Ureter (tissue), 1 donor: ENCODE data around the gene CHRD. TPM values are rescaled to one million over a fixed set of nuclear protein-coding genes. Genes with fewer than 3 reads are reported as not detected.

Experiments
- DNase-seq: peaks from one replicate; pipeline ENCODE4 v3.0.0-alpha.2; 2020; ENCODE audit warnings: low spot score
- total RNA-seq: library from RNA; stranded (reverse); gene quantifications from one replicate; pipeline ENCODE4 v1.2.4, GENCODE V29; 2023
- donor health status: DM: yes; HTN: yes; CAD: no.

The CHRD gene
- total RNA-seq, 1 donor from 2014 or later, result 16.8 TPM

GRCh38 chr3:184381261-184382224, 1.7 kb downstream of the CHRD start:
- no peak for DNase-seq

GRCh38 chr3:184382326-184383032, 2.6 kb downstream of the CHRD start:
- DNase-seq, result no peak

- no peak for DNase-seq
Measured at GRCh38 chr3:184383033-184383740, 3.3 kb downstream of the CHRD start.

GRCh38 chr3:184384342-184384741, 4.5 kb downstream of the CHRD start:
- no peak for DNase-seq

GRCh38 chr3:184384856-184385422, 5.1 kb downstream of the CHRD start:
- DNase-seq, result no peak

GRCh38 chr3:184386047-184386806, 6.4 kb downstream of the CHRD start:
- no peak for DNase-seq

- DNase-seq, result no peak
Measured at GRCh38 chr3:184387174-184387714, 7.4 kb downstream of the CHRD start.

GRCh38 chr3:184388164-184388935, 8.5 kb downstream of the CHRD start:
- no peak for DNase-seq

- DNase-seq, result no peak
Measured at GRCh38 chr3:184388936-184389230, 9.0 kb downstream of the CHRD start.

GRCh38 chr3:184389384-184389783, 9.5 kb downstream of the CHRD start:
- DNase-seq, result no peak

- DNase-seq, result no peak
Measured at GRCh38 chr3:184389935-184390528, 10.2 kb downstream of the CHRD start.

- DNase-seq, result no peak
Measured at GRCh38 chr3:184391266-184391665, 11.4 kb downstream of the CHRD start.

- DNase-seq, result no peak
Measured at GRCh38 chr3:184395320-184395660, 15.4 kb downstream of the CHRD start.

GRCh38 chr3:184399410-184399809, 19.6 kb downstream of the CHRD start:
- DNase-seq, result no peak

- no peak for DNase-seq
Measured at GRCh38 chr3:184405075-184406030, 25.5 kb downstream of the CHRD start.

GRCh38 chr3:184409331-184409926, 29.6 kb downstream of the CHRD start:
- no peak for DNase-seq

GRCh38 chr3:184409946-184410500, 30.2 kb downstream of the CHRD start:
- no peak for DNase-seq
